GM06990 (cell line): Measurements from ENCODE around the gene TKT.
"Not testable (repeated sequence)": the region's sequence is repeated elsewhere in the genome, so short reads cannot be mapped to it uniquely, and the experiment has no call there.

Source experiments
- DNase-seq: peaks from one replicate; pipeline ENCODE4 v3.0.0-alpha.2; 2011; ENCODE audit not compliant: insufficient read length; ENCODE audit errors: extremely low read depth
- H3K27me3 ChIP-seq: replicated peaks from 2 replicates; pipeline ENCODE4 v1.6.0; 2011; ENCODE audit warnings: low read length; ENCODE audit not compliant: control insufficient read depth, insufficient read depth
- H3K36me3 ChIP-seq: 2 replicates; pipeline ENCODE4 v1.5.1; 2011; ENCODE audit warnings: low read length; ENCODE audit not compliant: control insufficient read depth, insufficient read depth
- H3K4me3 ChIP-seq: replicated peaks from 2 replicates; pipeline ENCODE4 v1.5.1; 2011; ENCODE audit warnings: low read depth, mild to moderate bottlenecking, control low read depth, low read length
- TF ChIP-seq, protein P1 (sequence below): IDR thresholded peaks from 2 replicates; pipeline ENCODE4 v1.5.1; 2011; ENCODE audit warnings: low read length, control low read depth, mild to moderate bottlenecking, inconsistent platforms; ENCODE audit not compliant: insufficient read depth, poor library complexity, severe bottlenecking

The TKT gene

DNA sequence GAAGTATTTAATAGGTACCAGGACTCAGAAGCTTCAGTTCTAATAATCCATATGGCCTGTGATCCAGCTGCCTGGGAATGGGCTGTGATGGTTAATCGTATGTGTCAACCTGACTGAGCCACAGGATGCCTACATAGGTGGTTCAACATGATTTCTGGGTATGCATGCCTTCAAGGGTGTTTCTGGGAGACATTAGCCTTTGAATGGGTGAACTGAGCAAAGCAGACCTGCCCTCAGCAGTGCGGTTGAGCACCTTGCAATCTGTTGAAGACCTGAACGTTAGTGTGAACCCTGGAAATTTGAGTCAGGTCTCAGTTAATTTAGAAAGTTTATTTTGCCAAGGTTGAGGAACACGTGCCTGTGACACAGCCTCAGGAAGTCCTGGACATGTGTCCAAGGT is 22.8 kb upstream of the TKT start:
- no peak for DNase-seq
- no peaks in the 10 kb centered on the region for H3K27me3 ChIP-seq
- no peak overlapping the region for H3K4me3 ChIP-seq
- TF ChIP-seq, protein P1, sequence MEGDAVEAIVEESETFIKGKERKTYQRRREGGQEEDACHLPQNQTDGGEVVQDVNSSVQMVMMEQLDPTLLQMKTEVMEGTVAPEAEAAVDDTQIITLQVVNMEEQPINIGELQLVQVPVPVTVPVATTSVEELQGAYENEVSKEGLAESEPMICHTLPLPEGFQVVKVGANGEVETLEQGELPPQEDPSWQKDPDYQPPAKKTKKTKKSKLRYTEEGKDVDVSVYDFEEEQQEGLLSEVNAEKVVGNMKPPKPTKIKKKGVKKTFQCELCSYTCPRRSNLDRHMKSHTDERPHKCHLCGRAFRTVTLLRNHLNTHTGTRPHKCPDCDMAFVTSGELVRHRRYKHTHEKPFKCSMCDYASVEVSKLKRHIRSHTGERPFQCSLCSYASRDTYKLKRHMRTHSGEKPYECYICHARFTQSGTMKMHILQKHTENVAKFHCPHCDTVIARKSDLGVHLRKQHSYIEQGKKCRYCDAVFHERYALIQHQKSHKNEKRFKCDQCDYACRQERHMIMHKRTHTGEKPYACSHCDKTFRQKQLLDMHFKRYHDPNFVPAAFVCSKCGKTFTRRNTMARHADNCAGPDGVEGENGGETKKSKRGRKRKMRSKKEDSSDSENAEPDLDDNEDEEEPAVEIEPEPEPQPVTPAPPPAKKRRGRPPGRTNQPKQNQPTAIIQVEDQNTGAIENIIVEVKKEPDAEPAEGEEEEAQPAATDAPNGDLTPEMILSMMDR = no peak
- peaks cover under 1% of the 10 kb centered on the region for H3K36me3 ChIP-seq

DNA sequence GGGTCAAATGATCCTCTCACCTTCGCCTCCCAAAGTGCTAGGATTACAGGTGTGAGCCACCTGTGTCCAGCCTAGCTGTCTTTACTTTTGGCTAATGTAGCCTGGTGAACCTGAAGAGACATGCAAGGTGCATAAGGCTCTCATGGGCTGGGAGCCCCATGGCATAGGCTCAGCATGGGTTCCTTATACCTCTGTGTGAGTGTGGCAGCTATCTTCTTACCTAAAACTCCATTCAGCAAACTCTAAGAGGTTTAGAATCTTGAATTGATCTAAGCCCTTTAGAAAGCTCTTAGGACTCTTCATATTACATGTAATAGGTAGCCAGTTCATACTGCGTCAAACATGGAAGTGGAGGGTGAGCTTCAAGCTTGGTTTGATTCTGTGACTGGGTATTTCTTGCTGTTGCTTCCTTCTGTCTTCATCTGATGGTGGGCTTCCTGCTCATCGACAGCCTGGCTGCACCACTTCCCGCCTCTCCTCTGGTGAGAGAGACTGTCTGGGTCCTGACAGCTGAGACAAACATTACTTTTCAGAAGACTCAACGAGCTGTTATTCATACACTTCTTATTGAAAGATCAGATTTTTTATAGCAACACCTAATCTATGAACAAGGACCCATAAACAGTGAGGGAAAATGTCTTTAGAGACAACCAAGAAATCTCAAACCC is 19.2 kb upstream of the TKT start:
- Histone ChIP-seq H3K36me3 (no peaks in the 10 kb centered on the region), H3K27me3 (no peaks in the 10 kb centered on the region), H3K4me3 (no peak overlapping the region)
- TF ChIP-seq, protein P1 = no peak
- no peak for DNase-seq

DNA sequence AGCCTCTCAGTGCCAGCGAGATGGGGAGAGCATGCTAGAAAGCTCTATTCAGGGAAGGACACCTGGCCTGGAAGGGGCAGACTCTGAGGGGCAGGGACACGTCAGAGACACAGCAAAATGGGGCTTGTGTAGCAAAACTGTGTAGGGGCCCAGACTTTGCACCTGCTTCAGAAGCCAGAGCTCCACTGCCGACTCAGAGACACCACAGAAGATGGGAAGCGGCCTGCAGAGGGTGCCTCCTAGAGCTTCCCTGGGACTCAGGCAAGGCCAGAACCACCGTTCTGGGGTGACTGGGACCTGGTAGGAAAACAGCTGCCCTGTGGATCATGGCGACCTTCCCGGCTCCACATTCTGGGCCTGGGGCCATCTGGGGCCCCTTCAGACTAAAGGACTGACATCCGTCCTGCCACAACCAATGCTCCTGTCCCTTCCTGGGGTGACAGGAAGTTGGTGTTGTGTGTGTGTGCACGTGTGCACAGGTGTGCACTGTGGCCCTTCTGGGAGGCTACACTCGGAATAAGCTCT is 17.4 kb upstream of the TKT start:
- TF ChIP-seq, protein P1 = no peak
- Histone ChIP-seq H3K27me3 (no peaks in the 10 kb centered on the region), H3K36me3 (no peaks in the 10 kb centered on the region), H3K4me3 (no peak overlapping the region)
- no peak for DNase-seq

DNA sequence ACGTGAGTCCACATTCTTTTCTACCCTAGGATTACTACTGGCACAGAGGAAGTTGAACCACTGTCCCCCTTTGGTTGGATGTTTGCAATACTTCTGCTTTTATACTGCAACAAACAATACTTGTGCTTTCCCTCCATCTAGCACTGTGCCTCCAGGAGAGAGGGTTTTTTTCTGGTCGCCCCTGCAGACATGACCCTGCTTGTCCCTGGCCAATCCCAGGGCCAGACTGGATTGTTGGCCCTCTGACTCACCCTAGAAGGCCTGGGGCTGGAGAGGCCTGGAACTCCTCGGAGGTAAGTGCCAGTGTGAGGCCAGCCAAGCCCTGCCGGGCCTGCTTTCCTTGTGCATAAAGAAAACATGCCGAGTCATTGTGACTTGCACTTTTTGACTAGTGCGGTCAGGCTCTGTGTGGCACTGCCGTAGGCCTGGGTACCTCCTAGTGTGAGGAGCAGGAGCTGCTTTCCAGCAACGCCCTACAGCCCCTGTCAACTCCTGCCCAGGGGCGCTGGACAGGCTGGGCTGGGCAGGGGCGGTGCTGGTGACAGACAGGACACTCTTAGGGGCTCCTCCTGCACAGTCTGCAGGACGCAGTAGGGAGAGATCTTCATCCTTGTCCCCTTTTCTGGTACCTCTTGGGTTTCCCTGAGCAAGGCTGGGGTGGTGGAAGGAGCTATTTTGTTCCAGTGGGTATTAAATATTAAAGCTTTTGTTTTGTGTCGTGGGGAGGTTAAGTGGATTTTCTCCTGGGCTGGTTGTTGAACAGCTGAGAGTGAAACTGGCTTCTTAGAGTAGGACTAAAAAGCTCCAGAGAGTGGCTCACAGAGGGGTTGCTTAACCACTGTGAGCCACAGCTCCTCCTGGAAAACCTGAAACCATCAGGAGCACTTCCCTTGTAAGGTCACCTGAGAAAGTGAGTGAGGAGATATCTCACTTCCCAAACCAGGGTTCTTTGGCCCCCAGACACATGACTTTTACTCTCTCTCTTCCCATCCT is 14.4 kb upstream of the TKT start:
- TF ChIP-seq, protein P1 = no peak
- no peaks in the 10 kb centered on the region for H3K27me3 ChIP-seq
- no peak overlapping the region for H3K4me3 ChIP-seq
- no peaks in the 10 kb centered on the region for H3K36me3 ChIP-seq
- peak; percentile 55 for DNase-seq

DNA sequence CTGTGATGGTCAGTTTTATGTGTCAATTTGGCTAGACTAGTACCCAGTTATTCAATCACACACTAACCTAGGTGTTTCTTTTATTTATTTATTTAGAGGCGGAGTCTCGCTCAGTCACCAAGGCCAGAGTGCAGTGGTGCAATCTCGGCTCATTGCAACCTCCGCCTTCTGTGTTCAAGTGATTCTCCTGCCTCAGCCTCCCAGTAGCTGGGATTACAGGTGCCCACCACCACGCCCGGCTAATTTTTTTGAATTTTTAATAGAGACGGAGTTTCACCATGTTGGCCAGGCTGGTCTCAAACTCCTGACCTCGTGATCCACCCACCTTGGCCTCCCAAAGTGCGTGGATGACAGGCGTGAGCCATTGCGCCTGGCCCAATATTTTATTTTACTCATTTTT is 13.4 kb upstream of the TKT start:
- H3K36me3 ChIP-seq, H3K27me3 ChIP-seq, H3K4me3 ChIP-seq, DNase-seq: not testable (repeated sequence)

DNA sequence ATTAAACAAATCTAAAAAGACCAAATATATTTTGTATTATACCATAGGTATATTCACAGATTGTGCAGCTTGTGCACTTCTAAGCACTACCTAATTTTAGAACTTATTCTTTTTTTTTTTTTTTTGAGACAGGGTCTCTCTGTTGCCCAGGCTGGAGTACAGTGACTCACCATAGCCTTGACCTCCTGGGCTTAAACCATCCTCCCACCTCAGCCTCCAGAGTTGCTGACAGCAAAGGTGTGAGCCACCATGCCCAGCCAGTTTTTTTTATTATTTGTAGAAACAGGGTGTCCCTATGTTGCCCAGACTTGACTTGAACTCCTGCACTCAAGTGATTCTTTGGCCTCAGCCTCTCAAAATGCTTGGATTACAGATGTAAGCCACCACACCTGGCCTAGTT is 11.9 kb upstream of the TKT start:
- Histone ChIP-seq H3K36me3 (no peaks in the 10 kb centered on the region), H3K4me3 (no peak overlapping the region), H3K27me3 (no peaks in the 10 kb centered on the region; the same call in 1 of the 2 replicates)

More for the DNA sequence above, 11.9 kb upstream of the TKT start:
- no peak for DNase-seq
- TF ChIP-seq, protein P1 = no peak
